GM18520 (cell line): ENCODE results near the gene EIF2D.
"Not testable (repeated sequence)": the region's sequence is repeated elsewhere in the genome, so short reads cannot be mapped to it uniquely, and the experiment has no call there.

Source experiments
- ATAC-seq: cut with Tn5 transposase; IDR thresholded peaks from one replicate; pipeline ENCODE4 v1.9.1; 2021; ENCODE audit not compliant: unreplicated experiment

EIF2D gene

GRCh38 chr1:206636671-206637070 is 24.4 kb upstream of the EIF2D start:
- no peak for ATAC-seq

- ATAC-seq: no peak
Measured at GRCh38 chr1:206635978-206636345, 23.7 kb upstream of the EIF2D start.

GRCh38 chr1:206635080-206635977 is 23.1 kb upstream of the EIF2D start, which contains the start of gene DYRK3:
DYRK3 (plus strand) TSS chr1:206635536; CDS start chr1:206635704, 168 bp downstream.
- peak; percentile 79 for ATAC-seq

- no peak for ATAC-seq
Measured at GRCh38 chr1:206634365-206635079, 22.3 kb upstream of the EIF2D start.

GRCh38 chr1:206633708-206634121 is 21.4 kb upstream of the EIF2D start:
- ATAC-seq: no peak

- ATAC-seq: no peak
Measured at GRCh38 chr1:206631085-206631509, 18.8 kb upstream of the EIF2D start.

GRCh38 chr1:206628916-206629315 is 16.7 kb upstream of the EIF2D start:
- no peak for ATAC-seq

GRCh38 chr1:206626396-206626795 is 14.1 kb upstream of the EIF2D start:
- ATAC-seq: not testable (repeated sequence)

GRCh38 chr1:206609229-206609991 is 2.9 kb downstream of the EIF2D start:
- ATAC-seq: no peak

GRCh38 chr1:206608108-206608698 is 4.1 kb downstream of the EIF2D start:
- ATAC-seq: no peak

- ATAC-seq: no peak
Measured at GRCh38 chr1:206606867-206607266, 5.4 kb downstream of the EIF2D start.

- no peak for ATAC-seq
Measured at GRCh38 chr1:206604861-206605260, 7.4 kb downstream of the EIF2D start.

GRCh38 chr1:206600527-206600926 is 11.7 kb downstream of the EIF2D start:
- no peak for ATAC-seq

GRCh38 chr1:206596319-206596666 is 16.0 kb downstream of the EIF2D start:
- ATAC-seq: no peak

- no peak for ATAC-seq
Measured at GRCh38 chr1:206595581-206596318, 16.5 kb downstream of the EIF2D start.

- no peak for ATAC-seq
Measured at GRCh38 chr1:206593351-206593925, 18.8 kb downstream of the EIF2D start.

GRCh38 chr1:206591696-206592095 is 20.6 kb downstream of the EIF2D start:
- no peak for ATAC-seq

- no peak for ATAC-seq
Measured at GRCh38 chr1:206591226-206591625, 21.0 kb downstream of the EIF2D start.

- ATAC-seq: peak; percentile 59
Measured at GRCh38 chr1:206590025-206590758, 22.1 kb downstream of the EIF2D start.
